Measurements from ENCODE around the gene LFNG. TPM values are rescaled to one million over a fixed set of nuclear protein-coding genes. Genes with fewer than 3 reads are reported as not detected.

Gene LFNG
- total RNA-seq, 2 experiments from 2014 or later: 96.7 to 99.8 TPM

DNA sequence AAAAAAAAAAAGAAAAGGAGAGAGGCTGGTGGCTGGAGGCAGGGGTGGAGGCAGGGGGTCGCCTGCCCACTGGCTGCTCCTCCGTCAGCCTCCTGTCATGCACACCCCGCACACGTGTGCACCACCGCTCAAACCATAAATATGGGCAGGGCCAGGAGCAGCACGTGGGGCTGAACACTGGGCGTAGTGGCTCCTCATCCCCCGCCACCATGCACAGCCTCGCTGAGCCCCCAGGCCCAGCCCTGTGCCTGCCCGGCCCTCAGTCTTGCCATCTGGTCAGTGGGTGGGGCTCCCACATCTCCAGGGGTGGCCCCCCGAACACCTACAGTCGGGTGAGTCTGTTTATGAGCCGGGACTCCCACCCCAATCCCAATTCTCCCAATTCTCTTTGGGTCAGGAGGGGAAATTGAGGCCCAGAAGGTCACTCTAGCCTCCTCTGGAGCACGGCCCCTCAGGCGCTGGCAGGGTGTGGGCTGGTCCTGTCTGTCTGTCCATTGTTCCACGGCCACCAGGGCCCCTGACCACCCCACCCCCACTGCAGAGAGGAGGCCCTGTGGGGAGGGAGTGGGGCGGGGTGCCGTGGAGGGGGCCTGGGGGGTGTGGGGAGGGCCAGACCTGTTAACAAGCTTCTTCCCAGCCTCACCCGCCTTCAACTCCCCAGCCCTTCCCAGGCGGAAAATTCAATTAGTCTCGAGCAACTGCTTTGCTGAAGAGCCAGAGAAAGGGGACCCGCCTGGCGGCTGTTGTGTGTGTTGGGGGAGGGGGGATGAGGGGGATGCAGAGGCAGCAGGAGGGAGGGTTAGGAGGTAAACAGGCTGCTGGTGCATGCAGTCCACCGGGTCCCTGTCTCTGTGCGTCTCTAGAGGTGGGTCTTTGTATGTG is 23.9 kb upstream of the LFNG start:
- H3K27me3 ChIP-seq (ENCODE audit: control insufficient read depth in 1 of 2, insufficient read depth in 2 of 2, low read length in 2 of 2): peaks cover 5 to 14% of the 10 kb centered on the region in 2 experiments
- no peaks in the 10 kb centered on the region for H3K9me3 Mint-ChIP-seq
- intact Hi-C loops (cut with DNase I, micrococcal nuclease): no loop called here
- peaks cover 12% of the 10 kb centered on the region for H3K4me1 ChIP-seq (ENCODE audit: insufficient read depth, low read length)
- no peak overlapping the region for H3K4me3 Mint-ChIP-seq
- DNase-seq (no peak), ATAC-seq (ENCODE audit: poor library complexity) (no peak)
- H3K4me1 Mint-ChIP-seq (ENCODE audit: low read depth): no peaks in the 10 kb centered on the region
- H3K27ac Mint-ChIP-seq: no peak overlapping the region
- H3K36me3 ChIP-seq (ENCODE audit: insufficient read depth, low read length): no peaks in the 10 kb centered on the region
- POLR2A ChIA-PET: no interaction called here
- H3K9me3 ChIP-seq (ENCODE audit: control insufficient read depth in 1 of 2, insufficient read depth in 1 of 2, low read length in 2 of 2): peaks cover 0 to 16% of the 10 kb centered on the region in 2 experiments
- TF ChIP-seq, protein P1, sequence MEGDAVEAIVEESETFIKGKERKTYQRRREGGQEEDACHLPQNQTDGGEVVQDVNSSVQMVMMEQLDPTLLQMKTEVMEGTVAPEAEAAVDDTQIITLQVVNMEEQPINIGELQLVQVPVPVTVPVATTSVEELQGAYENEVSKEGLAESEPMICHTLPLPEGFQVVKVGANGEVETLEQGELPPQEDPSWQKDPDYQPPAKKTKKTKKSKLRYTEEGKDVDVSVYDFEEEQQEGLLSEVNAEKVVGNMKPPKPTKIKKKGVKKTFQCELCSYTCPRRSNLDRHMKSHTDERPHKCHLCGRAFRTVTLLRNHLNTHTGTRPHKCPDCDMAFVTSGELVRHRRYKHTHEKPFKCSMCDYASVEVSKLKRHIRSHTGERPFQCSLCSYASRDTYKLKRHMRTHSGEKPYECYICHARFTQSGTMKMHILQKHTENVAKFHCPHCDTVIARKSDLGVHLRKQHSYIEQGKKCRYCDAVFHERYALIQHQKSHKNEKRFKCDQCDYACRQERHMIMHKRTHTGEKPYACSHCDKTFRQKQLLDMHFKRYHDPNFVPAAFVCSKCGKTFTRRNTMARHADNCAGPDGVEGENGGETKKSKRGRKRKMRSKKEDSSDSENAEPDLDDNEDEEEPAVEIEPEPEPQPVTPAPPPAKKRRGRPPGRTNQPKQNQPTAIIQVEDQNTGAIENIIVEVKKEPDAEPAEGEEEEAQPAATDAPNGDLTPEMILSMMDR (IDR thresholded peaks at IDR 0.05): no peak
- CTCF ChIA-PET: interaction anchor here (0.7 kb wide), 1 partner anchor 25 kb away, joined by 3 read pairs; no protein-coding TSS in a partner anchor
- no peak overlapping the region for H3K4me3 ChIP-seq (ENCODE audit: low read length)
- no peaks in the 10 kb centered on the region for H3K36me3 Mint-ChIP-seq (ENCODE audit: low read depth)
- peaks cover 5% of the 10 kb centered on the region for H3K27me3 Mint-ChIP-seq
- H3K27ac ChIP-seq (ENCODE audit: low read depth in 1 of 2, low read length in 2 of 2): no peak overlapping the region

DNA sequence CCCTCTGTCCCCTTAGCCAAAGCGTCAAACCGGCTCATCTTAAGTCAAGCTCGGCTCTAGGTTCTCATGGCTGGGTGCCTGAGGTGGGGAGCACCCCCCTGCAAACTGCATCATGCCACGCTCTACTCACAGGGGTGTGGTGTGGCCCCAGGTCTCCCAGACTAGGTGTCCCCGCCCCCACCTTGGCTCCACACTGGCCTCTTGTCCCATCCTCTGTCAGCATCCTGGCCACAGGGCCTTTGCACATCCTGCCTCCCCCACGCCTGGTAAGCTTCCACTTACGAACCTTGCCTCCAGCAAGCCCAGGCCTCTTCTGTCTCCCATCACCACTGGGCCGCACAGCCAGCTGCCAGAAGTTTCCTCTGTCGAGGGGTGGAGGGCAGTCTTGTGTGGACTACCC is 23.2 kb upstream of the LFNG start:
- Mint-ChIP-seq H3K9me3 (no peaks in the 10 kb centered on the region), H3K27ac (no peak overlapping the region), H3K36me3 (ENCODE audit: low read depth) (no peaks in the 10 kb centered on the region), H3K4me1 (ENCODE audit: low read depth) (no peaks in the 10 kb centered on the region), H3K4me3 (no peak overlapping the region), H3K27me3 (peaks cover 5% of the 10 kb centered on the region)
- intact Hi-C loops (cut with DNase I, micrococcal nuclease): no loop called here
- POLR2A ChIA-PET: no interaction called here
- Histone ChIP-seq H3K9me3 (ENCODE audit: control insufficient read depth in 1 of 2, insufficient read depth in 1 of 2, low read length in 2 of 2) (peaks cover 0 to 16% of the 10 kb centered on the region in 2 experiments), H3K36me3 (ENCODE audit: insufficient read depth, low read length) (no peaks in the 10 kb centered on the region), H3K27me3 (ENCODE audit: control insufficient read depth in 1 of 2, insufficient read depth in 2 of 2, low read length in 2 of 2) (peaks cover 5 to 14% of the 10 kb centered on the region in 2 experiments), H3K4me3 (ENCODE audit: low read length) (no peak overlapping the region), H3K27ac (ENCODE audit: low read depth in 1 of 2, low read length in 2 of 2) (no peak overlapping the region), H3K4me1 (ENCODE audit: insufficient read depth, low read length) (peaks cover 12% of the 10 kb centered on the region)
- ATAC-seq (ENCODE audit: poor library complexity): no peak
- TF ChIP-seq, protein P1 (IDR thresholded peaks at IDR 0.05): no peak
- DNase-seq: no peak
- CTCF ChIA-PET: no interaction called here

DNA sequence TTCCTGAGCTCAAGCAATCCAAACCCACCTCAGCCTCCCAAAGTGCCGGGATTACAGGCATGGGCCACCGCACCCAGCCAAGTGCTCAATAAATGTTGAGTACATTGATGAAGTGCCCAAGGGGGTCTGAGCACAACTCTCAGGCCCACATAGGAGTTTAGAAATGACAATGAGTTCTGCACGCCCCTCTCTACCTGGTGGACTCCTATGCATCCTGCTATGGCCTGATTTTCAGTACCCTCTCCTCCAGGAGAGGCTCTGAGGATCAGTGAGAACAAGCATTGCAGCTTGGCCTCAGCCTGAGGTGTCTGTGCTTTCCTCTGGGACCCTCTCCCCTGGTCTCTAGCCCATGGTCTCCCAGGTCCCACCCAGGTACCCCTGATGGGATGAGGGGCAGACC is 22.5 kb upstream of the LFNG start:
- no peak overlapping the region for H3K4me3 ChIP-seq (ENCODE audit: low read length)
- intact Hi-C loops (cut with DNase I, micrococcal nuclease): no loop called here
- peaks cover 12% of the 10 kb centered on the region for H3K4me1 ChIP-seq (ENCODE audit: insufficient read depth, low read length)
- H3K27me3 Mint-ChIP-seq: peaks cover 5% of the 10 kb centered on the region
- no peak for DNase-seq
- no peak overlapping the region for H3K4me3 Mint-ChIP-seq
- no peaks in the 10 kb centered on the region for H3K4me1 Mint-ChIP-seq (ENCODE audit: low read depth)
- CTCF ChIA-PET: no interaction called here
- H3K36me3 ChIP-seq (ENCODE audit: insufficient read depth, low read length): no peaks in the 10 kb centered on the region
- H3K27ac Mint-ChIP-seq: no peak overlapping the region
- H3K36me3 Mint-ChIP-seq (ENCODE audit: low read depth): no peaks in the 10 kb centered on the region
- no peak for ATAC-seq (ENCODE audit: poor library complexity)
- peaks cover 0 to 16% of the 10 kb centered on the region in 2 experiments for H3K9me3 ChIP-seq (ENCODE audit: control insufficient read depth in 1 of 2, insufficient read depth in 1 of 2, low read length in 2 of 2)
- no peaks in the 10 kb centered on the region for H3K9me3 Mint-ChIP-seq
- no peak overlapping the region for H3K27ac ChIP-seq (ENCODE audit: low read depth in 1 of 2, low read length in 2 of 2)
- TF ChIP-seq, protein P1 (IDR thresholded peaks at IDR 0.05): no peak
- POLR2A ChIA-PET: no interaction called here
- H3K27me3 ChIP-seq (ENCODE audit: control insufficient read depth in 1 of 2, insufficient read depth in 2 of 2, low read length in 2 of 2): peaks cover 5 to 14% of the 10 kb centered on the region in 2 experiments
